GM12873 (cell line): Measurements from ENCODE around the gene ARPC2.

ENCODE experiments used
- TF ChIP-seq, protein P1 (sequence below): IDR thresholded peaks from 2 replicates; pipeline ENCODE4 v1.5.1; 2012; ENCODE audit warnings: low read depth, mild to moderate bottlenecking, moderate library complexity, low read length, control low read depth; ENCODE audit not compliant: insufficient read depth; ENCODE audit errors: missing control alignments

Gene ARPC2

DNA sequence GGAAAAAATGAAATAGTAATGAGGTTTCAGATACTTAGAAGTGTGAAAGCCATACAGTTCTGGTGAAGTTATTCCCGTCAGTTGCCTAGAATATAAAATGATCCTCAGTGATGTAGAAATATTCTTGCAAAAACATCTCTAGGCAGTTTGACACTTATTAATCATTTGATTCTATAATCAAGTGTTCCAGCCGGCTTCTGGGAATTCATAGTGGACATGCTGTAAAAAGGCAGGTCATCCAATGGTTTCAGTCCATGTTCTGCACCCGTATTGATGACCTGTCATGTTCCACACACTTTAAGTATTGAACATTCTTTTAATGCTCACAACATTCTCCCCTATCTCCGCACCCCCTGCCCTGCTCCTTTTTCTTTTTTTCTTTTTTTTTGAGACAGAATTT, 19.8 kb downstream of the ARPC2 start:
- TF ChIP-seq, protein P1, sequence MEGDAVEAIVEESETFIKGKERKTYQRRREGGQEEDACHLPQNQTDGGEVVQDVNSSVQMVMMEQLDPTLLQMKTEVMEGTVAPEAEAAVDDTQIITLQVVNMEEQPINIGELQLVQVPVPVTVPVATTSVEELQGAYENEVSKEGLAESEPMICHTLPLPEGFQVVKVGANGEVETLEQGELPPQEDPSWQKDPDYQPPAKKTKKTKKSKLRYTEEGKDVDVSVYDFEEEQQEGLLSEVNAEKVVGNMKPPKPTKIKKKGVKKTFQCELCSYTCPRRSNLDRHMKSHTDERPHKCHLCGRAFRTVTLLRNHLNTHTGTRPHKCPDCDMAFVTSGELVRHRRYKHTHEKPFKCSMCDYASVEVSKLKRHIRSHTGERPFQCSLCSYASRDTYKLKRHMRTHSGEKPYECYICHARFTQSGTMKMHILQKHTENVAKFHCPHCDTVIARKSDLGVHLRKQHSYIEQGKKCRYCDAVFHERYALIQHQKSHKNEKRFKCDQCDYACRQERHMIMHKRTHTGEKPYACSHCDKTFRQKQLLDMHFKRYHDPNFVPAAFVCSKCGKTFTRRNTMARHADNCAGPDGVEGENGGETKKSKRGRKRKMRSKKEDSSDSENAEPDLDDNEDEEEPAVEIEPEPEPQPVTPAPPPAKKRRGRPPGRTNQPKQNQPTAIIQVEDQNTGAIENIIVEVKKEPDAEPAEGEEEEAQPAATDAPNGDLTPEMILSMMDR = no peak

DNA sequence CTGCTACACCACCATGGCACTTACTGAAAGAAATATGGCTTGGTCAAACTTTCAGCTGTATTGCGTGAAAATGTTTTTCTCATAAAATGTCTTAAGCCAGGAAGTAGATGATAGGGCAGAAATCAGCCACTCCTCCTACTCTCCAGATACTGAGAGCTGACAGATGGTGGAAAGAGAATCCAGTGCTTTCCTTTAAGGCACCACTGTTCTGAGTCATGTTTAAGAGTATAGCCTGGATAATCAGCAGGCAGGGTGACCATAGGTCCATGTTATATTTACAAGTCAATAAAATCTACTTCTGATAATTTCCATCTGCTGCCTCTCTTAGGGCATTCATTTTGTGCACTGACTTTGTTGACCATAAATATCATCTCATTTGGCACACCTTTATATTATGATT, 21.9 kb downstream of the ARPC2 start:
- TF ChIP-seq, protein P1 = no peak

DNA sequence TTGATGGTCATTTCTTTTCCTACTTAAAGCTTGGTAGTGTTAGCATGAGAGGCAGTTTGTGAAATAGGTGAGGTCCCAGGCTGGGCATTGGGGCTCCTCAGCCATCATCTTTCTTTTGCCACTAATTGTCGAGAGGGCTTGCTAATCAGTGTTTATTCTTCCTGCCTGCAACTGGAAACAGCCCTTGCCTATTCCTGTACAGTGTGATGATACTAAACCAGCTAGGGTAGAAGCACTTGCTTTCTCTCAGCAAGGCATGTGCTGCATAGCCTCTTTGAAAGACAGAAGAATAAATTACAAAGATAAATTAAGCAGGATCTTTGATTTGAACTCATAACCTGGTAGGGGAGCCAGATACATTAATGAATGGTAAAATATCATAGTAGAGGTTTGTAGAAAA, 27.2 kb downstream of the ARPC2 start:
- TF ChIP-seq, protein P1 = no peak

DNA sequence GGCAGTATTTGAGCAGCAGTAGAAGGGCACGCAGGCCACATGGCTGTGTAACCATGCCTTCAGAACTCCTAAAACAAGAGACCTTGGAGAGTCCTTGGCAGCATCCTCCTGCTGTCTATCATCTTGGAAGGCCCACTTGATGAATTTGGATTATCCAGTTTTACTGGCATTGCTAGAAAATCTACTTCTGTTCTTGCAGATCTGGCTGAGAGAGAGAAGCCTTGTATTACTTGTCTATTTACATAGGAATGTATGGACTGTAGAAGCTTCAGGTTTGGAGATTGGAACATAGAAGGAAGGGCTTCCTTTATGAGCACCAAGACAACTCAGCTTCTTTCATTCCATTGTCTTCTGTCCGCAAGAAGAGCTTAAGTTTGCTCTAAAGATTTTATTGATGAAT, 27.7 kb downstream of the ARPC2 start:
- TF ChIP-seq, protein P1 = no peak

DNA sequence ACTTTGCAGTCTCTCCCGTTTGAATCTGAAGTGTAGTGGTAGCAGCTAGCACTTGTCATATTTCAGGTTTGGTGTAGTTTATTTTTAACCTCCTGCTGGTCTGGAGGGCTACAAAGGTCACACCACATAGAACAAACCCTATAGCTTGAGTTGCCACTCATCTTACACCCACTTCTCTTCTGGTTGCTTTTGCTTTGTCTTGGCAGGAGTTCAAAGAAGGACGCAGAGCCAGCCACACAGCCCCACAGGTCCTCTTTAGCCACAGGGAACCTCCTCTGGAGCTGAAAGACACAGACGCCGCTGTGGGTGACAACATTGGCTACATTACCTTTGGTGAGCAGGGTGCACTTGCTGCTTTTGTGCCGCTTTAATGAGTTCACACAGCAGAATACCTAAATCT, 28.2 kb downstream of the ARPC2 start:
- TF ChIP-seq, protein P1 = no peak

DNA sequence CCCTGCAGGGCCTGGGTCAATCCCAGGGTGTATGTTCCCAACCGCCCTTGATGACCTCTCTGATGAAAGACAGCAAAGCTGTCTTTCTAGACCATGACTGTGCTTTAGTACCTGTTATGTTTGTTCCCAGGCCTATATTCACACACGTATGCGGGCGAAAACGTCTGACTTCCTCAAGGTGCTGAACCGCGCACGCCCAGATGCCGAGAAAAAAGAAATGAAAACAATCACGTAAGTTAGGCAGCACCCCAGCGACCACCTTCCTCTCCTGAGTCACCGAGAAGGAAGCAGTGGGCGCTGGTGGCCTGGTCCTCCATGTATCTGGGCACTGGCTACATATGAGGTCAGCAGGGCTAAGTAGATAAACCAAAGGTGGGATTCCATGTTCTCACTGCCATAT, 32.7 kb downstream of the ARPC2 start:
- TF ChIP-seq, protein P1 = no peak

DNA sequence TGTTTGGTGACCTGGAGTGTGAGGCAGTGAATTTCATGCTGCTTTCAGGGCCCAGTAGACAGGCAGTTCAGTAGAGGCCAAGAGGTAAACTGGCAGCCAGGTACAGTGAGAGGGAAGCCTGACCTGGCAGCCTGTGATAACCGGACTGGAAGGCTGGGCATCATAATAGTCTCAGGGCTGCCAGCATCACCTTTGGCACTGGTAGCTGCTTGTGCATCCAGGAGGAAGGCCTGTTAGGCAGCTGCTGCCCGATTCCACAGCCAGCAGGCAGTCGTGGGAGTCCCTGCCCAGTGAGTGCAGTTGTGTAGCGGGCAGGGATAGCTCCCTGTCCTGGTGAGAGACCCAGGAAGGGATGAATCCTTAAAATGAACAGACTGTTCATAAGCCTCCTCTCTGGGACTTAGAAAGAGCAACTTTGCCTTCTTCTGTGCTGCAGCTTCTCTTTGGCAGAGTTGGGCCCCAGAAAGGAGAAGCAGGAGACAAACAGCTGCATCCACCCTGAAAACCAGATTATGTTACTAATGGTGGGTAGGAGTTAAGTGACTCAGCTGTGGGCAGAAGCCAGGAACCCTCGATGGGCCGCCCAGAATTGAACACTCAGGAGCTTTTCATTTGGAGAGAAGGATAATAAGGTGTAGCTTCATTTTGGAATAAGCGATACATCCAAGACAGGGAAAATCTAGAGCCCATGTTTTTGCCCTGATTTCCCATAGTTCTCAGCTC, 35.7 kb downstream of the ARPC2 start:
- TF ChIP-seq, protein P1 = no peak
